ENCODE results near the gene PARPBP.
"Not testable (repeated sequence)": the region's sequence is repeated elsewhere in the genome, so short reads cannot be mapped to it uniquely, and the experiment has no call there.

Gene PARPBP

DNA sequence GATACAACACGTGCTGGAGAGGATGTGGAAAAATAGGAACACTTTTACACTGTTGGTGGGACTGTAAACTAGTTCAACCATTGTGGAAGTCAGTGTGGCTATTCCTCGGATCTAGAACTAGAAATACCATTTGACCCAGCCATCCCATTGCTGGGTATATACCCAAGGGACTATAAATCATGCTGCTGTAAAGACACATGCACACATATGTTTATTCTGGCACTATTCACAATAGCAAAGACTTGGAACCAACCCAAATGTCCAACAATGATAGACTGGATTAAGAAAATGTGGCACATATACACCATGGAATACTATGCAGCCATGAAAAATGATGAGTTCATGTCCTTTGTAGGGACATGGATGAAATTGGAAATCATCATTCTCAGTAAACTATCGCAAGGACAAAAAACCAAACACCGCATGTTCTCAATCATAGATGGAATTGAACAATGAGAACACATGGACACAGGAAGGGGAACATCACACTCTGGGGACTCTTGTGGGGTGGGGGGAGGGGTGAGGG lies 27.1 kb downstream of the PARPBP start:
- not testable (repeated sequence) for DNase-seq (ENCODE audit: low read depth)

DNA sequence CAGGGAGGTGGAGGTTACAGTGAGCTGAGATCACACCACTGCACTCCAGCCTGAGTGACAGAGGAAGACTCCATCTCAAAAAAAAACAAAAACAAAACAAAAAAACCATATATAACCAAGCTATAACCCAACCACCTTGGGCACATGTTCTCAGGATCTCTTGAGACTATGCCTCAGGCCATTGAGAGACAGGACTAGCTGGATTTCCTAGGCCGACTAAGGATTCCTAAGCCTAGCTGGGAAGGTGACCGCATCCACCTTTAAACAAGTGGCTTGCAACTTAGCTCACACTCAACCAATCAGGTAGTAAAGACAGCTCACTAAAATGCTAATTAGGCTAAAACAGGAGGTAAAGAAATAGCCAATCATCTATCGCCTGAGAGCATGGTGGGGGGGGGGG lies 35.2 kb downstream of the PARPBP start:
- not testable (repeated sequence) for DNase-seq (ENCODE audit: low read depth)

DNA sequence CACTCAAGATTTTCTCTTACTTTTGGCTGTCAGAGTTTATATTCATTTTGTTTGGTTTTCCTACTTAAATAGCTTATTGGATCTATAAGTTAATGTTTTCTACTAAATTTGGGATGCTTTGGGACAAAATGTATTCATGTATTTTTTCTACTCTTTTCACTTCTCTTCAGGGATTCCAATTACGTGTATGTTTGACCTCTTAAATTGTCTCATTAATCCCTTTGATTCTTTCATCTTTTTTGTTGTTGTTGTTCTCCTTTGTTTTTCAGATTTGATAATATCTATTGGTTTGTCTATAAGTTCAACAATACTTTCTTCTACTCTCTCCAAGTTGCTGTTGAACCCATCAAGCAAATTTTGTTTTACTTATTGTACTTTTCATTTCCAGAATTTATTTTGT lies 43.4 kb downstream of the PARPBP start:
- no peak for DNase-seq (ENCODE audit: low read depth)

DNA sequence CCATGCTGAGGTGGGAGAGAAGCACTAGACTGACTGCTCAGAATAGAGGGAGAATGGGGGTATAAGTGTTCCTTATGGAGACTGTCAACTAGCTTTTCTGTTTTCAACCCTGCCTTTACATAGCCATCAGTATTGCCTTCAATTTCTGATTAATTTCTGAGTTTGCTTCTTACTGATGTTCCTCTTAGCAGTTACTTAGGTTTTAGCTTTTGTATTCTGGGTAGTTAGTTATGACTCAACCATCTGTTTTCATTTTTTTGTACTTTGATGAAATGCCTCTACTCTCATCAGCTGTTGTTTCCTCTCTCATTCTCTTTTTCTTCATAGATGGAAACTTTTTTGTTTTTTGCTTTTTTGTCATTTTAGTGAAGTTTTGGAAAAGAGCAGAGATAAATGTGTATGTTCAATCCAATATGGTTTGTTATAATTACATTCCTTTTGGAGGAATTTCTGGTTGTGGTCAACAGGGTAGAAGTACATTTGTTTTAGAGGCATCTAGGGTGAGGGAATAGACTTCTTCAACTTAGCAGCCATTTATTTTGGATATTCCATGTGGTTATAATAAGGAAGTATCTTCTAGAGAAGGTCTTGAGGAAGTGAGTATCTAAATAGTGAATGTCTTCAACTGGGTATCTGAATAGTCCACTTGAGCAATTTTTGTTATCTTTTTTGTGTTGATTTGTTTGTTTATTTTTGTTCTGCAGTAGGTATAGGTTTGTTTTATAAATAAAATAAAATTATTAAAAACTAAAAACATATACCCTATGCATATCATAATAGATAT lies 48.0 kb downstream of the PARPBP start:
- DNase-seq (ENCODE audit: low read depth), result no peak

DNA sequence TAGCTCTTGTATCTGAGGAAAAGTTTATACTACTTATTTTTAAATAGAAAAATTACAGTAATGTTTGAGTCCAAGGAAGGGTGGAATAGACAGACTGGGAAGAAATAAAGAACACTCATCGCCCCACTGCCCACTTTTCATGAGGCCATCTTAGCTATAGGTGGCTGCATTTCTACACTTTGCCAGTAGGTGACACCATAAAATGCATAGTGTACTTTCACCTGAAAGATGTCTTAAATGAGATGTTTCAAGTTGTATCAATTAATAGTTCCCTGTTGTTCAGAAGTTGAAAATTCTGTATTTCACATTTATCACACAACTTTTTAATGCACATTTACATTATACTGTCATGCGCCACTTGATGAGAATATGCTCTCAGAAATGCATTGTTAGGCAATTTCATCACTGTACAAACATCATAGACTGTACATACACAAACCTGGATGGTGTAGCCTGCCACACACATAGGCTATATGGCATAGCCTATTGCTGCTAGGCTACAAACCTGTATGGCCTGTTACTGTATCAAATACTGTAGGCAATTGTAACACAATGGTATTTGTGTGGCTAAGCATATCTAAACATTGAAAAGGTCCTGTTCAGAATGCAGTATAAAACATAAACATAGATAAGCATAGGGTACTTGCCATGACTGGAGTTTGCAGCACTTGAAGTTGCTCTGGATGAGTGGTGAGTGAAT lies 50.1 kb downstream of the PARPBP start:
- no peak for DNase-seq (ENCODE audit: low read depth)

DNA sequence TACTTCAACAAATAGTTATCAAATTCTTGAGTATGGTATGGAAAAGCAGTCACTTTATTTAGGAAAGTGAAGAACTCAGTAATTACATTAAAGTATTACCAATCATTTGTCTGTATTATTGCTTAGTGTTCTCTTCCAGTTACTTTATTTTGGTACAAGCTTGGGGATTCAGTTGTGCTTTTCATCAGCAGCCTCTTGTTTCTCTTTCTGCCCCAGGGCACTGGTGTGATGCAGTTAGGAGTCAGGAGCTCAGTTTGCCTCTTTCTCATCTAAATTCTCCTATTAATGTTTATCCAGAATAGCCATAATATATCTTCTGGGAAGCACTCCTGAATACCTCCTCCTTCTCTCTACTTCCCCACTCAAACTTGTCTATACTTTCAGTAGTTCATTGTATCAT lies 52.0 kb downstream of the PARPBP start:
- DNase-seq (ENCODE audit: low read depth), result no peak

DNA sequence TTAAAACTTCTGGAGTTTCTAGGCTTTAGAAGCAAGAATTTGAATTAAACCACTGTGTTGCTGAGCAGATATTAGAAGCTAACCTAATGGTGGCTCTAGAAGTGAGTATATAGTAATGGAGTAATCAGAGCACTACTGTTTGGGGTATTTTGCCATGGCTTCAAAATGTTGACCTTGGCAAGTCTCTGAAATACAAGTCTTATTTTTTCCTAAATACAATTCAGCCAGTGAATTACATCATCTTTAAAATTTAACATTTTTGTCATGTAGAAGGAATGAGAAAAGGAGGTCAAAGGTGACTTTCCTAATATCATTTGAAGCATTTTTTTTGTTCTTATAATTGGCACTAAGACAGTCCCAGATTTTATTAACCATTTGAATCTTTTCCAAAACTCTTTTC lies 52.5 kb downstream of the PARPBP start:
- DNase-seq (ENCODE audit: low read depth), result no peak

DNA sequence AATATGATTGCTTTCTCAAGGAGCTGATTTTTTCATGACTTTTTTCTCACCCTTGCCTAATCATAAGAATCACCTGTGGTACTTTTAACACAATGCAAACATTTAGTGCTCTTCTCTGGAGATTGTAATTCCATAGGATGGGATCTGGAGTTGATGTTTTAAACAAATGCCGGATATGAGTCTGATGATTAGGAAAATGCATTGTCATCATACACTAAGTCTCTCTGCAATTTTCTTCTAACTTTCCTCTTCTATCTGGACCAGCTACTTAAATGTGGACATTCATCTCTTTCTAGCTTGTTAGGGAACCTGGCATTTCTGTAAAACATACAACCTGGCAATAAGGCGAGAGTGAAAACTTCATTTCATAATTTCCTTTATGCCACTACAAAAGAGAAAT lies 54.1 kb downstream of the PARPBP start:
- no peak for DNase-seq (ENCODE audit: low read depth)

DNA sequence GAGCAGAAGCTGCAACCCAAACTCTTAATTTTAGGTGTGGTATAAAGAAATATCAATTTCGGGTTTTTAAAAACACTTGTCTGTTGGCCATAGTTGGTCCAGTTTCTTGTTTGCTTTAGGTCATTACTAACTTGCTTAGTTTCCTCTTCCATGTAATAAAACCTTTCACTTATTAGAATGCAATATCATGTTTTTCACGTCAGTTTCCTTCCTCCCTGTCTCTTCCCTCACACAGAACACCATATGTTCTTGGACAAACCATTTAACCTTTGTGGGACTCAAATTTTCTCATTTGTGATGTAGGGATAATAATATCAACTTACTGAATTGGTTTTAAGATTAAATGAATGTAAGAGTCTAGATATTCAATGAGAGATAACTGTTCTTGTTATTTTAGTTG lies 54.8 kb downstream of the PARPBP start:
- no peak for DNase-seq (ENCODE audit: low read depth)

DNA sequence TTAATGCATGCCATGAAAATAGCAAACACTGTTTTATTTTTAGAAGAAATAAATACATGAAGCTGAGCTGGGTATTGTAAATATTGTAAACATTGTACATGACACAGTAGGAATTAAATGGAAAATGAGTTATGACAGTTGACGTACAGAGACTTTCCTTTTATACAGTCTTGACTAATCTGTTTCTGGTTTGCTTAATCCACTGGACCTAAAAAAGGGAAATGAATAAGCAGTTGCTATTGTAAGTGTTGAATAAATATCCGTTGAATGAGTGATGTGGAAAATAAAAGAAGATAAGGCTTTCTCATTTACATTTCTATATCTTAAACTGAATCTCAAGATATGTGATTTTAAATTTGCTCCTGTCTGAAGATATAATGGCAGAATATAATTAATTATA lies 62.7 kb downstream of the PARPBP start:
- DNase-seq (ENCODE audit: low read depth), result no peak

DNA sequence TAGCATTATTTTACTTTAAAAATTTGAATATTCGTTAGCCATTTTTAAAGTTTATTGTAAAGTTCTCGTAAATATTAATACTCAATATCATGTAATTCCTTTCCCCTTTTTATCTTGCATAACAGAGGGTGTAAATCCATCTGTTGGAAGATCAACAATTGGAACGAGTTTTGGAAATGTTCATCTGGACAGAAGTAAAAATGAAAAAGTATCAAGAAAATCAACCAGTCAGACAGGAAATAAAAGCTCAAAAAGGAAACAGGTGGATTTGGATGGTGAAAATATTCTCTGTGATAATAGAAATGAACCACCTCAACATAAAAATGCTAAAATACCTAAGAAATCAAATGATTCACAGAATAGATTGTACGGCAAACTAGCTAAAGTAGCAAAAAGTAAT lies 75.8 kb downstream of the PARPBP start:
- no peak for DNase-seq (ENCODE audit: low read depth)

DNA sequence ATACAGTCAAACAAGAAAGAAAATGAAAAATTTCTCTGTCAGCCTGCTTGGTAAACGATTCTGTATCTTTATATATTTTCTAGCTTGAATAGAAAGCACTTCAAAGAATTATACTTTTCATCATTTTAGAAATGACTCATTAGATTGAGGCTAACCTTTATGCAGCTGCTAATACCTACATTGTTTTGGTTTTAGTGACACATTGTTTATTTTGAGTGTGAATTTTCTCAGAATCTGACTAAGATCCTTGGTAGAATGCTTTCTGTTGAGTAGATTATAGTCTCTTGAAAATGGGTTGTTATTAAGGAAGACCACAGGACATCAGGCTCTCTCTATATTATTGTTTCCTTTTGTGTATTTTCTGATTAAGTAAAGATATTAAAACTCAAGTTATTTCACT lies 77.8 kb downstream of the PARPBP start, which contains the start of gene PMCH:
Gene PMCH (minus strand): TSS at position 45 of the 400 bp plus-strand sequence. CDS start 63 bp downstream, outside the sequence.
- no peak for DNase-seq (ENCODE audit: low read depth)

DNA sequence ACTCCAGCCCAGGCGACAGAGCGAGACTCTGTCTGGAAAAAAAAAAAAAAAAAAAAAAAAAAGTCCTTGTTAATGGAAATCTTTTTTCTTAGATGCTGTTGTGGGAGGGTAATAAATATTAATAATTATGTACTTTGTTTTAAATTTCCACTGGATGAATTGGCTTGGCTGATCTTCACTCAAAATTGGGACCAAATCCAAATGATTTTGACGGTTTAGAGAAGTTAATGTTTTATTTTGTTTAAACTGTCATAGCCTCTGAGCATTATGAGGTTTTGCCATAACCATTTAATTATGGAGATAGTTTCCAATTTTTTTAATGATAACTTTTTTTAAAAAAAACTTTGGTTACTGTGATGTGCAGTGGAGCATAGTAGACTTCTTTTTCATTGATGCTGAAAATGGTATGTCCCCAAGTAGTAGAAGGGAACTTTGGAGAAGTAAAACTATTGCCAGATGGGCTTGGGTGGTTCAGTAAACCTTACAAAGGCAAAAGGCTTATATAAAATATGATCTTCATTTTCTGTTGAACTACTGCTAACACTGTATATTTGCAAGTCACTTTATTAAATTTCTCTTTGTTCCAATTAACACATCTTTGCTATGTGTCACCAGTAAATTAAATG lies 81.6 kb downstream of the PARPBP start:
- DNase-seq (ENCODE audit: low read depth), result no peak

DNA sequence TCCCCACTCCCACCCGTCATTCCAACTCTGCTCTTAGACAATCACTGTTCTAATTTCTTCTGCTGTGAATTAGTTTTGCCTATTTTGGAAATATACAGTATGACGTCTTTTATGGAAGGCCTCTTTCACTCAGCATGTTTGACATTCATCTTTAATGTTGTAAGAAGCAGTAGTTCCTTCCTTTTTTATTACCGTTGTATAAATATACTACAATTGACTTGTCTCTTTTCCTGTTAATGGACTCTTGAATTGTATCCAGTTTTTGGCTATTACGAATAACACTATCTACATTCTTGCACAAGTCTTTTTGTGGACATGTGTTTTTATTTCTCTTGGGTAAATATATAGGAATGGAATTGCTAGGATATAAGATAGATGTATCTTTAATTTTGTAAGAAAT lies 82.6 kb downstream of the PARPBP start:
- no peak for DNase-seq (ENCODE audit: low read depth)

DNA sequence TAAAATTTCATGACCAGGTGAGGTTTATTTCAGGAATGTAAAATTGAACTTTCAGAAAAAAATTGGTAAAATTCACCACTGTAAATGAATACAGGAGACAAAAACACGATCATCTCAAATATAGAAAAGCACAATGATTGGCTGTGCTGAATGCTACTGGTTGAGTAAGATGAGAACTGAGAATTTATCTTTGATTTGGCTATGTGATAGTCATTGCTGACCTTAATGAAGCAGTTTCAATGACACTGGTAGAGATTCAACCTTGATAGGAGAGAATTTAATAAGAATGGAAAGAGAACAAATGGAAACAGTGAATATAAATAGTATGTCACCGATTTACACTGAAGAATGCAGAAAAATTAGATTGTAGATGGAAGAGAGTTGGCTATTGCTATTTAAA lies 84.0 kb downstream of the PARPBP start:
- DNase-seq (ENCODE audit: low read depth), result no peak

DNA sequence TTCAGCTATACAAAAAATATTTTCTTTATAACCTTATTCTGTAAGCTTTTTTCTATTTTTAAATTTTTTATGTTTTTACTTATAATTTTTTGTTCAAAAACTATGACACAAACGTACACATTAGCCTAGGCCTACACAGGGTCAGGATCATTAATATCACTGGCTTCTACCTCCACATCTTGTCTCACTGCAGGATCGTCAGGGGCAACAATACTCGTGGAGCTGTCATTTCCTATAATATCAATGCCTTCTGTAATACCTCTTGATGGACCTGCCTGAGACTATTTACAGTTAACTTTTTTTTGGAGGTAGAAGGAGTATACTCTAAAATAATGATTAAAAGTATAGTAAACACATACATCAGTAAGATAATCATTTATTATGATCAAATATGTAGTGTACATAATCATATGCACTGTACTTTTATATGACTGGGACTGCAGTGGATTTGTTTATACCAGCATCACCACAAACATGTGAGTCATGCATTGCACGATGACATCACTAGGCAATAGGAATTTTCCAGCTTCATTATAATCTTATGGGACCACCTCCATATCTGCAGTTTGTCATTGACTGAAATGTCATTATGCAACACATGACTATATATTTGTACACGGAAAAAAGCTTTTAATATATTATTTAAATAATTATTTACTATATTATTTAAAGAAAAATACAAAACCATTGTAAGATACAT lies 96.2 kb downstream of the PARPBP start:
- no peak for DNase-seq (ENCODE audit: low read depth)

DNA sequence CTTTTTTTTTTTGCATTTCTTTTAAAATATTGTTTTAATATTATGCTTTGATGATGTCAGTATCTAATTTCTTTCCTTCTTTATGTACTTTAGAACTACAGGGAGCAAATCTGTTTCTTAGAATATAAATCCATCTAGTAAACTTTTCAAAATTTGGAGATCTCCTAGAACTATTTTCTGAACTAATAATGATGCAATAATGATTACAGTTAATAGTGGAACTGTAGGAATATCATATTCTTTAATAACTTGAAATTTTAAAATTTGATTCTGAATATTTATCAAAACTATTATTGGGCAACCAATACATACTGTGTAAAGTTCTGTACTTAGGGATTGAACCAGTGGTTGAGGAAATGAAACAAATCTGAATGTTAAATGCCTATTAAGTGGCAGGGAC lies 100.8 kb downstream of the PARPBP start:
- no peak for DNase-seq (ENCODE audit: low read depth)

DNA sequence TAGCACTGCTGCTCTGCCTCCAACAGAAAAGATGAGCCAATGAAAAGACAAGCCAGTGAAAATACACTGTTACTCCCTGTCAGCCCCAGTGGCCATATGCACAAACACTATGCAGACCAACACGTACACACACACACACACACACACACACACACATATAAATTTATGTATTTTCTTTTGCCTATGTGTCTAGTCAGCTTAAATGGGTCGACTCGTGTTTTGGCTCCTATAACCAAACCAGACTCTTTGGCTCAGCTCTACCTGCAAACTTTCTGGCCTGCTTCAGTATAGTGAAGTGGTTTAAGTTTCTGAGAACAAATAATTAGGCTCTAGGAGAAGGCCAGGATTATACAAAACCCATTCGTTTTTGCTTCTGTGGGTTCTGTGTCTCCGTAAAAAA lies 108.0 kb downstream of the PARPBP start:
- DNase-seq (ENCODE audit: low read depth), result no peak

DNA sequence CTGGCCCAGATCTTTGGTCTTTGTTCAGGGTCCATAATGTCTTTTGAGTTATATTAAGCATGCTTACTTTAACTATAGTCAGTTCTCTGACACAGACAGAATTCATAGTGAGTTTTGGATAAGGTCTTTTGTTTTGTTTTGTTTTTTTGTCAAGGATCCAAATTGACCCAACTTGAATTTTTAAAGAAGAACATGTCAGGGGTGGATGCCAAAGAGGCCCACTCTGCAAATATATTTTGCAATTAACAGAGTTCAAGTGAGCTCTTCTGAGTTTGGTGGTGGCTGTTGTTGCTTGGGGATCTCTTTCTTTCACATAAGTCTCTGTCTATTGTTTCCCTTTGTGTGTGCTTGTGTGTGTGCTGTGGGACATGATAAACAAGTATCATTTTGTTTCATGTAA lies 112.1 kb downstream of the PARPBP start:
- DNase-seq (ENCODE audit: low read depth), result no peak

DNA sequence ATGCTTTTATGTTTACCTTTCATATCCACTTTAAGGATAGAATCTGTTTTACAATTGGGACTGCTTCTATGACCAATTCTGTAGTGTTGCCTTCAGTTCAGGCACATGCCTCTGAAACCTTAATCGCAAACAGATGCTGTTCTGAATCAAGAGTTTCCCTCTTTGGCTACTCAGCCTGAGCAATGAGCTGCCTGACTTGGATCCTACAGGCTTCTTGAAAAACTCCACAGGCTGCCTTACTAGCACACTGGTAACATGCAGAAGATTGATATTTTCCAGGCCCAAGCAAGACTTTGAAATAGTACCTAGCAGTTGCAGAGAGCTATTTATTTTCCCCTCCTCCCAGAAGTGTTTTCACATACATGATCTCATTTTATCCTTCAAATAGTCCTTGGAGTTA lies 112.5 kb downstream of the PARPBP start:
- DNase-seq (ENCODE audit: low read depth), result no peak

DNA sequence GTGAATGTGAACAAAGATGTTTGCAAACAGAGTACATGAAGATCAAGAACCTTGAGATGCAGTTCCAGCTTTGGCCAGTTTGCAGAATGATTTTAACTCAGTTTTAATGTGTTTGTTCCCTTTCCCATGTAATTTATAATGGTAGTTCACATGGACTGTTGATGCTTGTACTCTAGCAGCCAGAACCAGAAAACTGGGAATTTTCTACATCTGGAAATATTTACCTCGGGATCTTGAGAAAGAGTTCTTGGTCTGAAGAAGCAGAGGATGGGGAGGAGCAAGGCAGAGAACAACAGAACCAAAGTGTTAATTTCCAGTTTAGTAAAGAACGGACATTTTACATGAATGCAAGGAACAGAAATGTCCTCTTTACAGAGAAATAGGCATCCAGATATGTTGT lies 114.6 kb downstream of the PARPBP start:
- DNase-seq (ENCODE audit: low read depth), result no peak

DNA sequence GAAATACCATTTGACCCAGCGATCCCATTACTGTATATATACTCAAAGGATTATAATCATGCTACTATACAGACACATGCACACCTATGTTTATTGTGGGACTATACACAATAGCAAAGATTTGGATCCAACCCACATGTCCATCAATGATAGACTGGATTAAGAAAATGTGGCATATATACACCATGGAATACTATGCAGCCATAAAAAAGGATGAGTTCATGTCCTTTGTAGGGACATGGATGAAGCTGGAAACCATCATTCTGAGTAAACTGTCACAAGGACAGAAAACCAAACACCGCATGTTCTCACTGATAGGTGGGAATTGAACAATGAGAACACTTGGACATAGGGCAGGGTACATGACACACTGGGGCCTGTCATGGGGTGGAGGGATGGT lies 120.9 kb downstream of the PARPBP start:
- not testable (repeated sequence) for DNase-seq (ENCODE audit: low read depth)
